OCI-LY7 (cell line): ENCODE results near the gene GNA12. TPM values are rescaled to one million over a fixed set of nuclear protein-coding genes. Genes with fewer than 3 reads are reported as not detected.

ENCODE experiments used
- BruUV-seq: library from RNA; stranded (reverse); fragments of 400-500 nt; replicated peaks from 2 replicates; lab custom pipeline; 2021; lab: Mats Ljungman, UMichigan
- CTCF ChIA-PET: fragments of 300-600 bp; sonication (Branson Sonifier 250); formaldehyde crosslinking; loops from one replicate; lab custom pipeline; 2022; ENCODE audit warnings: antibody characterized with exemption; ENCODE audit not compliant: unreplicated experiment; lab: Charles Lee
- POLR2A ChIA-PET: fragments of 300-600 bp; sonication (Branson Sonifier 250); formaldehyde crosslinking; loops from one replicate; lab custom pipeline; 2022; ENCODE audit warnings: antibody characterized with exemption; lab: Charles Lee
- DNase-seq: peaks from one replicate; pipeline ENCODE4 v3.0.0-alpha.2; 2015; ENCODE audit warnings: low spot score
- H2AFZ ChIP-seq: fragments of 200-600 bp; sonication (generic), shearing (Covaris generic); 2 replicates; pipeline ENCODE4 v1.6.1; 2014; ENCODE audit warnings: mild to moderate bottlenecking, antibody characterized with exemption, low read length, moderate library complexity
- H3K27ac ChIP-seq: fragments of 200-600 bp; sonication (generic); 2 replicates; pipeline ENCODE4 v1.5.1; 2014; ENCODE audit warnings: mixed run types, low read depth, mild to moderate bottlenecking, moderate library complexity, low read length, inconsistent platforms; ENCODE audit not compliant: poor library complexity, severe bottlenecking
- H3K36me3 ChIP-seq: fragments of 200-600 bp; sonication (generic); 2 replicates; pipeline ENCODE4 v1.6.1; 2014; ENCODE audit warnings: mild to moderate bottlenecking, antibody characterized with exemption, low read length, moderate library complexity, mixed read lengths; ENCODE audit not compliant: insufficient read depth
- H3K4me1 ChIP-seq: fragments of 200-600 bp; sonication (generic); 2 replicates; pipeline ENCODE4 v1.5.1; 2014; ENCODE audit warnings: mild to moderate bottlenecking, low read length; ENCODE audit not compliant: insufficient read depth, poor library complexity, severe bottlenecking
- H3K4me2 ChIP-seq: fragments of 200-600 bp; sonication (generic); 2 replicates; pipeline ENCODE4 v1.6.1; 2014; ENCODE audit warnings: mild to moderate bottlenecking, low read length
- H3K4me3 ChIP-seq: fragments of 200-600 bp; sonication (generic); 2 replicates; pipeline ENCODE4 v1.5.1; 2014; ENCODE audit warnings: mild to moderate bottlenecking, low read depth, low read length; ENCODE audit not compliant: poor library complexity, severe bottlenecking
- H3K79me2 ChIP-seq: fragments of 200-600 bp; sonication (generic); 2 replicates; pipeline ENCODE4 v1.6.1; 2016; ENCODE audit warnings: low read depth, mild to moderate bottlenecking, low read length, moderate library complexity, mixed read lengths; ENCODE audit not compliant: insufficient read depth
- H3K9me2 ChIP-seq: fragments of 200-600 bp; sonication (generic); 2 replicates; pipeline ENCODE4 v1.6.1; 2016; ENCODE audit warnings: mild to moderate bottlenecking, low read length, mixed read lengths; ENCODE audit not compliant: insufficient read depth
- H3K9me3 ChIP-seq: fragments of 200-600 bp; sonication (generic); 2 replicates; pipeline ENCODE4 v1.6.1; 2014; ENCODE audit warnings: mild to moderate bottlenecking, mixed run types, low read length, mixed read lengths
- H4K20me1 ChIP-seq: fragments of 200-600 bp; sonication (generic); 2 replicates; pipeline ENCODE4 v1.6.1; 2014; ENCODE audit warnings: mild to moderate bottlenecking, antibody characterized with exemption, low read length, moderate library complexity, mixed read lengths; ENCODE audit not compliant: insufficient read depth
- CTCF ChIP-seq: fragments of 200-600 bp; sonication (generic); conservative IDR thresholded peaks from 2 replicates; pipeline ENCODE4 v1.5.1; 2014; ENCODE audit warnings: mild to moderate bottlenecking, antibody characterized with exemption, low read length, moderate library complexity, mixed read lengths
- EZH2phosphoT487 ChIP-seq: fragments of 200-600 bp; sonication (generic); IDR thresholded peaks from 2 replicates; pipeline ENCODE4 v1.6.1; 2018; ENCODE audit warnings: low read depth, borderline replicate concordance, mild to moderate bottlenecking, mixed run types, antibody characterized with exemption, low read length, moderate library complexity, mixed read lengths
- intact Hi-C: fragments of 100-400 bp; cut with micrococcal nuclease; formaldehyde crosslinking; loops from one replicate; pipeline ENCODE4 v1.10.0; 2022; ENCODE audit not compliant: unreplicated experiment
- total RNA-seq, 2 experiments: library from RNA; depleted of rRNA in 1 of 2; stranded (reverse); fragments of >200 nt in 1 of 2; shearing (Covaris generic) in 1 of 2; gene quantifications; 2 replicates each; pipeline ENCODE4 v1.2.3, GENCODE V29; 2014 to 2022

GNA12 gene
- total RNA-seq, 2 experiments from 2014 or later = 10.3 to 35.9 TPM

- no peak overlapping the region for H3K4me3 ChIP-seq
- TF ChIP-seq CTCF (no peak), EZH2phosphoT487 (no peak)
- BruUV-seq = no TSS peak
- POLR2A ChIA-PET = interaction anchor here (0.7 kb wide), 1 partner anchor 75 kb away, joined by 5 read pairs; no protein-coding TSS in a partner anchor
- intact Hi-C loops = no loop called here
- no peaks in the 10 kb centered on the region for H3K79me2 ChIP-seq
- CTCF ChIA-PET = interaction anchor here (0.6 kb wide), 1 partner anchor 235 kb away, joined by 3 read pairs; no protein-coding TSS in a partner anchor
- H3K9me3 ChIP-seq = no peaks in the 10 kb centered on the region
- no peaks in the 10 kb centered on the region for H4K20me1 ChIP-seq
- no peaks in the 10 kb centered on the region for H3K4me1 ChIP-seq
- H2AFZ ChIP-seq = no peak overlapping the region
- H3K4me2 ChIP-seq = no peak overlapping the region
- H3K36me3 ChIP-seq = no peaks in the 10 kb centered on the region
- no peak for DNase-seq
- no peak overlapping the region for H3K27ac ChIP-seq
- H3K9me2 ChIP-seq = no peaks in the 10 kb centered on the region
Measured at GRCh38 chr7:2763597-2763996, 80.5 kb downstream of the GNA12 start.

- Histone ChIP-seq H3K4me1 (no peaks in the 10 kb centered on the region), H3K4me3 (no peak overlapping the region), H4K20me1 (no peaks in the 10 kb centered on the region), H3K79me2 (no peaks in the 10 kb centered on the region), H3K9me2 (no peaks in the 10 kb centered on the region), H2AFZ (no peak overlapping the region), H3K4me2 (no peak overlapping the region), H3K27ac (no peak overlapping the region), H3K36me3 (no peaks in the 10 kb centered on the region), H3K9me3 (no peaks in the 10 kb centered on the region)
- ChIA-PET CTCF (no interaction called here), POLR2A (no interaction called here)
- DNase-seq = no peak
- intact Hi-C loops = no loop called here
- BruUV-seq = no TSS peak
- TF ChIP-seq CTCF (no peak), EZH2phosphoT487 (no peak)
Measured at GRCh38 chr7:2761801-2762497, 82.2 kb downstream of the GNA12 start.

GRCh38 chr7:2761131-2761624, 82.9 kb downstream of the GNA12 start:
- H3K27ac ChIP-seq = no peak overlapping the region
- DNase-seq = no peak
- H3K9me3 ChIP-seq = no peaks in the 10 kb centered on the region
- H3K36me3 ChIP-seq = no peaks in the 10 kb centered on the region
- no peaks in the 10 kb centered on the region for H4K20me1 ChIP-seq
- BruUV-seq = no TSS peak
- ChIA-PET CTCF (no interaction called here), POLR2A (no interaction called here)
- H2AFZ ChIP-seq = no peak overlapping the region
- no peaks in the 10 kb centered on the region for H3K79me2 ChIP-seq
- no peak overlapping the region for H3K4me3 ChIP-seq
- no peaks in the 10 kb centered on the region for H3K4me1 ChIP-seq
- H3K9me2 ChIP-seq = no peaks in the 10 kb centered on the region
- TF ChIP-seq EZH2phosphoT487 (no peak), CTCF (no peak)
- intact Hi-C loops = no loop called here
- H3K4me2 ChIP-seq = no peak overlapping the region
